ENCODE results near the gene MTCH1. TPM values are rescaled to one million over a fixed set of nuclear protein-coding genes. Genes with fewer than 3 reads are reported as not detected.

The MTCH1 gene
- total RNA-seq, 2 experiments from 2014 or later, result 114 to 117 TPM

DNA sequence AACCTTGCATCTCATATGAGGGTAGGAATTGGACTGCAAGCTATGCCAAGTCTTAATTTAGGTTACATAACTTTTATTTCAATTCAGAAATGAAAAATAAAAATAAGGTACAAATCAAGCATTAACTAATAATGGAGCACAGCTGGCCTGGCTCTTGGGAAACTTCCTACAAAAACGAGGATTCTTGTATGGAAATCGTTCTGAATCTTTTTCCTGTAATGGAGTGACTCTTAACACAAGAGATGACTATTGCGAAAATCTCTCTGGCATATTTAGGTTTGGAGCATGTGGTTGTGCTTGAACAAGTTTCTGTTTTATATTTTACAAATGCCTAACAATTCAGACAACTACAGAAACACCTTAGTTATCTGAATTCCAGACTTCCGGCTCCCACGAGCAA lies 65.5 kb downstream of the MTCH1 start:
- POLR2A ChIA-PET, result no interaction called here
- CTCF ChIA-PET, result interaction anchor here (0.5 kb wide), 1 partner anchor 328 kb away, joined by 3 read pairs; no protein-coding TSS in a partner anchor

DNA sequence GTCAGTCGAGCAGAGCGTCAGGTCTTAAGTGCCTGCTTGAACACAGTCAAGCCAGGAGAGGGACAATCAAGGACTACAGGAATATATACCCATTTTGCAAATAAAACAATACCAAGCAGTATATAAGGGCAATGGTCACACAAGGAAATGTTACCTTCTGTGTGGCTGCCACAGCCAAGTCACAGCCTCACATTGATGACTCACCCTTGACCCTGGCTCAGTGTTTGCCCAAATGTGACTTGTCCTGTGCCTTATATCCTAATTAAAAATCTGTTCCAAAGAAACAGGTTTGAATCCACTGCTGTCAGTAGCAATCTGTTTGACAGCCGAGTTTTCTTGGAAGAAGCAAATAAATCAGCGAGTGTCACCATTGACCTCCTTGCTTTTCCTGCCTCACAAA lies 65.9 kb downstream of the MTCH1 start:
- CTCF ChIA-PET, result no interaction called here
- POLR2A ChIA-PET, result no interaction called here

Other genes with a start within 250 kb of the MTCH1 start
- gene CPNE5, start 146.8 kb downstream of the MTCH1 start, total RNA-seq, result under 1 TPM; 0.36 to 0.61 TPM
- 10 to 100 TPM; 60.9 to 62.8 TPM for gene PPIL1, start 111.4 kb downstream of the MTCH1 start, total RNA-seq
- gene C6orf89, start 100.2 kb downstream of the MTCH1 start, total RNA-seq, result 10 to 100 TPM; 32.7 to 35.9 TPM
- under 1 TPM in 1 of 2 experiments, not detected in 1; 0.23 TPM for gene PI16, start 31.5 kb downstream of the MTCH1 start, total RNA-seq
- gene FGD2, start 19.5 kb upstream of the MTCH1 start, total RNA-seq, result 1 to 10 TPM; 1.2 to 1.3 TPM
- gene PIM1, start 184.0 kb upstream of the MTCH1 start, total RNA-seq, result 100 to 1,000 TPM; 135 to 139 TPM